ENCODE results near the gene ZNF219. TPM values are rescaled to one million over a fixed set of nuclear protein-coding genes. Genes with fewer than 3 reads are reported as not detected.
A peak's percentile ranks its signal among the peaks of the same experiment; 100 is the strongest.

ZNF219 gene
- total RNA-seq, 1 experiment from 2014 or later: 19.9 TPM

DNA sequence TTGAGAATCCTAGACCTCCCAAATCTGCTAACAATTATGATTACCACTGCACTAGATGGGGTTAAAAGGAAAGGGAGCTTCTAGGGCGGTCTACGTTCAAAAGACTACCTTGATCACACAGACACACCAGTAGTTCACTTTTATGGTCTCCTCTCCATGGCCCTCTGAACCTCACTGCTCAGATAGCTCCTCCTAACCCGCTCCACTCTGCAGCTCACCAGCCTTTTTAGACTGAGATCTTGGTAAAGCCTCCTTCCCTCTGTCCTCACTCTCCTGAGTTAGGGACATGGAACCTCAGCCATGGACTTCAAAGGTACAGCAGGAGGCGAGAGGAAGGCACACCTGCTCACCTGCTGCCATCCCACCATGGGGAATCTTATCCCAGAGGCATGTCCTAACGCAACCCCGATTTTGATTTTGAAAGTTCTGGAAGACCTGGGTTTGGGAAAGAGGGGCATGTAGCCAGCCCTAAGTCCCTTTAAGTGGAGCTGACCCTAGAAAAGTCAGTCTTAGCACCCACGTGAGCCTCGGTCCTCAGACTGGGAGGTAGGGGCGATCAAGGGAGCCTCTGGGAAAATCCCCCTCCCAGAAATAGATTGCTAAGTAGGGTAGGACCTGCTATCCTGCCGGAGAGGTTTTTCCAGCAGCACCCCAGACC lies 1.3 kb downstream of the ZNF219 start:
- no peaks in the 10 kb centered on the region for H3K9me3 ChIP-seq (ENCODE audit: control insufficient read depth, insufficient read depth, low read depth, low read length)
- peaks cover 8% of the 10 kb centered on the region for H3K4me1 ChIP-seq (ENCODE audit: control insufficient read depth, insufficient read depth, low read length)
- H3K4me3 ChIP-seq (ENCODE audit: low read depth in 2 of 2, low read length in 2 of 2): peak overlapping the region; percentile 20 to 21; a peak in 2 of 4 replicates
- DNase-seq (ENCODE audit: low read depth, low spot score) (no peak), ATAC-seq (no peak)
- ChIA-PET CTCF (interaction anchor here (0.7 to 1.5 kb wide), 2 partner anchors 29 to 30 kb away, joined by 3 to 7 read pairs; no protein-coding TSS in a partner anchor), POLR2A (no interaction called here)
- in situ Hi-C loops (cut with HindIII; ENCODE audit: low pct_unique_long_range_greater_than_20kb, low sequenced_read_pairs) (no loop called here), intact Hi-C loops (cut with micrococcal nuclease; ENCODE audit: unreplicated experiment) (no loop called here)
- H3K27me3 ChIP-seq (ENCODE audit: control insufficient read depth, insufficient read depth, low read length): no peaks in the 10 kb centered on the region
- no peaks in the 10 kb centered on the region for H3K36me3 ChIP-seq (ENCODE audit: control insufficient read depth, insufficient read depth, low read length)
- no TSS peak for BruUV-seq (replicated peaks)
- no peak overlapping the region for H3K27ac ChIP-seq (ENCODE audit: low read length)
- TF ChIP-seq TCF7L2 (IDR thresholded peaks at IDR 0.05; ENCODE audit: low read depth, low read length) (no peak), POLR2AphosphoS5 (IDR thresholded peaks at IDR 0.05; ENCODE audit: low read depth, low read length) (no peak)
- TF ChIP-seq, protein P1, sequence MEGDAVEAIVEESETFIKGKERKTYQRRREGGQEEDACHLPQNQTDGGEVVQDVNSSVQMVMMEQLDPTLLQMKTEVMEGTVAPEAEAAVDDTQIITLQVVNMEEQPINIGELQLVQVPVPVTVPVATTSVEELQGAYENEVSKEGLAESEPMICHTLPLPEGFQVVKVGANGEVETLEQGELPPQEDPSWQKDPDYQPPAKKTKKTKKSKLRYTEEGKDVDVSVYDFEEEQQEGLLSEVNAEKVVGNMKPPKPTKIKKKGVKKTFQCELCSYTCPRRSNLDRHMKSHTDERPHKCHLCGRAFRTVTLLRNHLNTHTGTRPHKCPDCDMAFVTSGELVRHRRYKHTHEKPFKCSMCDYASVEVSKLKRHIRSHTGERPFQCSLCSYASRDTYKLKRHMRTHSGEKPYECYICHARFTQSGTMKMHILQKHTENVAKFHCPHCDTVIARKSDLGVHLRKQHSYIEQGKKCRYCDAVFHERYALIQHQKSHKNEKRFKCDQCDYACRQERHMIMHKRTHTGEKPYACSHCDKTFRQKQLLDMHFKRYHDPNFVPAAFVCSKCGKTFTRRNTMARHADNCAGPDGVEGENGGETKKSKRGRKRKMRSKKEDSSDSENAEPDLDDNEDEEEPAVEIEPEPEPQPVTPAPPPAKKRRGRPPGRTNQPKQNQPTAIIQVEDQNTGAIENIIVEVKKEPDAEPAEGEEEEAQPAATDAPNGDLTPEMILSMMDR (IDR thresholded peaks at IDR 0.05): no peak
- TF ChIP-seq, protein P2, sequence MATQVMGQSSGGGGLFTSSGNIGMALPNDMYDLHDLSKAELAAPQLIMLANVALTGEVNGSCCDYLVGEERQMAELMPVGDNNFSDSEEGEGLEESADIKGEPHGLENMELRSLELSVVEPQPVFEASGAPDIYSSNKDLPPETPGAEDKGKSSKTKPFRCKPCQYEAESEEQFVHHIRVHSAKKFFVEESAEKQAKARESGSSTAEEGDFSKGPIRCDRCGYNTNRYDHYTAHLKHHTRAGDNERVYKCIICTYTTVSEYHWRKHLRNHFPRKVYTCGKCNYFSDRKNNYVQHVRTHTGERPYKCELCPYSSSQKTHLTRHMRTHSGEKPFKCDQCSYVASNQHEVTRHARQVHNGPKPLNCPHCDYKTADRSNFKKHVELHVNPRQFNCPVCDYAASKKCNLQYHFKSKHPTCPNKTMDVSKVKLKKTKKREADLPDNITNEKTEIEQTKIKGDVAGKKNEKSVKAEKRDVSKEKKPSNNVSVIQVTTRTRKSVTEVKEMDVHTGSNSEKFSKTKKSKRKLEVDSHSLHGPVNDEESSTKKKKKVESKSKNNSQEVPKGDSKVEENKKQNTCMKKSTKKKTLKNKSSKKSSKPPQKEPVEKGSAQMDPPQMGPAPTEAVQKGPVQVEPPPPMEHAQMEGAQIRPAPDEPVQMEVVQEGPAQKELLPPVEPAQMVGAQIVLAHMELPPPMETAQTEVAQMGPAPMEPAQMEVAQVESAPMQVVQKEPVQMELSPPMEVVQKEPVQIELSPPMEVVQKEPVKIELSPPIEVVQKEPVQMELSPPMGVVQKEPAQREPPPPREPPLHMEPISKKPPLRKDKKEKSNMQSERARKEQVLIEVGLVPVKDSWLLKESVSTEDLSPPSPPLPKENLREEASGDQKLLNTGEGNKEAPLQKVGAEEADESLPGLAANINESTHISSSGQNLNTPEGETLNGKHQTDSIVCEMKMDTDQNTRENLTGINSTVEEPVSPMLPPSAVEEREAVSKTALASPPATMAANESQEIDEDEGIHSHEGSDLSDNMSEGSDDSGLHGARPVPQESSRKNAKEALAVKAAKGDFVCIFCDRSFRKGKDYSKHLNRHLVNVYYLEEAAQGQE (IDR thresholded peaks at IDR 0.05; ENCODE audit: insufficient read depth in 1 of 2, low read depth in 2 of 2, low read length in 1 of 2): no peak

- H3K27me3 ChIP-seq (ENCODE audit: control insufficient read depth, insufficient read depth, low read length): no peaks in the 10 kb centered on the region
- POLR2A ChIA-PET: no interaction called here
- H3K4me3 ChIP-seq (ENCODE audit: low read depth in 2 of 2, low read length in 2 of 2): no peak overlapping the region
- no TSS peak for BruUV-seq (replicated peaks)
- H3K9me3 ChIP-seq (ENCODE audit: control insufficient read depth, insufficient read depth, low read depth, low read length): no peaks in the 10 kb centered on the region
- no peaks in the 10 kb centered on the region for H3K36me3 ChIP-seq (ENCODE audit: control insufficient read depth, insufficient read depth, low read length)
- TF ChIP-seq TCF7L2 (IDR thresholded peaks at IDR 0.05; ENCODE audit: low read depth, low read length) (no peak), SIN3A (IDR thresholded peaks at IDR 0.05; ENCODE audit: borderline replicate concordance, insufficient read depth, low read depth, low read length) (no peak), POLR2AphosphoS5 (IDR thresholded peaks at IDR 0.05; ENCODE audit: low read depth, low read length) (no peak)
- TF ChIP-seq, protein P1 (IDR thresholded peaks at IDR 0.05): no peak
- TF ChIP-seq, protein P2 (IDR thresholded peaks at IDR 0.05; ENCODE audit: insufficient read depth in 1 of 2, low read depth in 2 of 2, low read length in 1 of 2): no peak
- CTCF ChIA-PET: interaction anchor here (1.0 to 1.5 kb wide), 2 partner anchors 28 to 81 kb away, joined by 3 read pairs; no protein-coding TSS in a partner anchor
- no peak overlapping the region for H3K27ac ChIP-seq (ENCODE audit: low read length)
- in situ Hi-C loops (cut with HindIII; ENCODE audit: low pct_unique_long_range_greater_than_20kb, low sequenced_read_pairs) (no loop called here), intact Hi-C loops (cut with micrococcal nuclease; ENCODE audit: unreplicated experiment) (no loop called here)
- H3K4me1 ChIP-seq (ENCODE audit: control insufficient read depth, insufficient read depth, low read length): peaks cover 8% of the 10 kb centered on the region
- no peak for ATAC-seq
- DNase-seq (ENCODE audit: low read depth, low spot score): no peak
Measured at GRCh38 chr14:21096438-21096837, 2.0 kb downstream of the ZNF219 start.

Data from Panc1 (cell line).